ENCODE measurements around the gene TMEM100. TPM values are rescaled to one million over a fixed set of nuclear protein-coding genes. Genes with fewer than 3 reads are reported as not detected.

Gene TMEM100
- total RNA-seq, 4 donors from 2014 or later: 0.39 to 87.9 (median 6.1) TPM

GRCh38 chr17:55742272-55743102 lies 19.8 kb upstream of the TMEM100 start:
- peaks cover 9 to 17% of the 10 kb centered on the region in 2 donors for H3K4me1 ChIP-seq
- intact Hi-C loops (cut with DNase I; ENCODE audit: low total_unique reads): loop anchor here (5.0 kb wide), 1 partner anchor 470 kb away; no protein-coding TSS in a partner anchor
- no peaks in the 10 kb centered on the region for H3K36me3 ChIP-seq
- no peaks in the 10 kb centered on the region for H3K9me3 ChIP-seq
- H3K4me3 ChIP-seq: no peak overlapping the region
- in situ Hi-C loops (cut with MboI; ENCODE audit: low sequenced_read_pairs in 4 of 4): no loop called here
- ATAC-seq: no peak
- H3K27me3 ChIP-seq: no peaks in the 10 kb centered on the region
- TF ChIP-seq, protein P1, sequence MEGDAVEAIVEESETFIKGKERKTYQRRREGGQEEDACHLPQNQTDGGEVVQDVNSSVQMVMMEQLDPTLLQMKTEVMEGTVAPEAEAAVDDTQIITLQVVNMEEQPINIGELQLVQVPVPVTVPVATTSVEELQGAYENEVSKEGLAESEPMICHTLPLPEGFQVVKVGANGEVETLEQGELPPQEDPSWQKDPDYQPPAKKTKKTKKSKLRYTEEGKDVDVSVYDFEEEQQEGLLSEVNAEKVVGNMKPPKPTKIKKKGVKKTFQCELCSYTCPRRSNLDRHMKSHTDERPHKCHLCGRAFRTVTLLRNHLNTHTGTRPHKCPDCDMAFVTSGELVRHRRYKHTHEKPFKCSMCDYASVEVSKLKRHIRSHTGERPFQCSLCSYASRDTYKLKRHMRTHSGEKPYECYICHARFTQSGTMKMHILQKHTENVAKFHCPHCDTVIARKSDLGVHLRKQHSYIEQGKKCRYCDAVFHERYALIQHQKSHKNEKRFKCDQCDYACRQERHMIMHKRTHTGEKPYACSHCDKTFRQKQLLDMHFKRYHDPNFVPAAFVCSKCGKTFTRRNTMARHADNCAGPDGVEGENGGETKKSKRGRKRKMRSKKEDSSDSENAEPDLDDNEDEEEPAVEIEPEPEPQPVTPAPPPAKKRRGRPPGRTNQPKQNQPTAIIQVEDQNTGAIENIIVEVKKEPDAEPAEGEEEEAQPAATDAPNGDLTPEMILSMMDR (IDR thresholded peaks at IDR 0.05 in 4 of 5, conservative IDR thresholded peaks at IDR 0.05 in 1 of 5): no peak
- no peak for TF ChIP-seq POLR2A (IDR thresholded peaks at IDR 0.05)
- DNase-seq: no peak
- peak overlapping the region in 1 of 4 donors; percentile 69 for H3K27ac ChIP-seq

GRCh38 chr17:55741356-55741700 lies 18.7 kb upstream of the TMEM100 start:
- Histone ChIP-seq H3K4me3 (peak overlapping the region in 1 of 4 donors; percentile 8), H3K9me3 (no peaks in the 10 kb centered on the region), H3K4me1 (peaks cover 9 to 17% of the 10 kb centered on the region in 2 donors), H3K27me3 (no peaks in the 10 kb centered on the region), H3K27ac (peak overlapping the region in 3 of 4 donors; percentile 52 to 76 (median 69)), H3K36me3 (no peaks in the 10 kb centered on the region)
- ATAC-seq (peak; percentile 43 to 52), DNase-seq (no peak)
- in situ Hi-C loops (cut with MboI; ENCODE audit: low sequenced_read_pairs in 4 of 4): no loop called here
- intact Hi-C loops (cut with DNase I; ENCODE audit: low total_unique reads): loop anchor here (2.0 to 5.0 kb wide), 2 partner anchors 31 to 469 kb away; no protein-coding TSS in a partner anchor
- no peak for TF ChIP-seq POLR2A (IDR thresholded peaks at IDR 0.05)
- TF ChIP-seq, protein P1 (IDR thresholded peaks at IDR 0.05 in 4 of 5, conservative IDR thresholded peaks at IDR 0.05 in 1 of 5): no peak

- intact Hi-C loops (cut with DNase I; ENCODE audit: low total_unique reads) (loop anchor here (2.0 to 5.0 kb wide), 2 partner anchors 30 to 468 kb away; no protein-coding TSS in a partner anchor), in situ Hi-C loops (cut with MboI; ENCODE audit: low sequenced_read_pairs in 4 of 4) (no loop called here)
- ATAC-seq (peak; percentile 93), DNase-seq (no peak)
- Histone ChIP-seq H3K36me3 (no peaks in the 10 kb centered on the region), H3K27ac (peak overlapping the region in 3 of 4 donors; percentile 52 to 76 (median 69)), H3K9me3 (no peaks in the 10 kb centered on the region), H3K4me1 (peaks cover 9 to 19% of the 10 kb centered on the region in 2 donors), H3K27me3 (no peaks in the 10 kb centered on the region), H3K4me3 (peak overlapping the region in 2 of 4 donors; percentile 8 to 28)
- no peak for TF ChIP-seq POLR2A (IDR thresholded peaks at IDR 0.05)
- TF ChIP-seq, protein P1 (IDR thresholded peaks at IDR 0.05 in 4 of 5, conservative IDR thresholded peaks at IDR 0.05 in 1 of 5): no peak
Observed at GRCh38 chr17:55740511-55741355, 18.1 kb upstream of the TMEM100 start.

DNA sequence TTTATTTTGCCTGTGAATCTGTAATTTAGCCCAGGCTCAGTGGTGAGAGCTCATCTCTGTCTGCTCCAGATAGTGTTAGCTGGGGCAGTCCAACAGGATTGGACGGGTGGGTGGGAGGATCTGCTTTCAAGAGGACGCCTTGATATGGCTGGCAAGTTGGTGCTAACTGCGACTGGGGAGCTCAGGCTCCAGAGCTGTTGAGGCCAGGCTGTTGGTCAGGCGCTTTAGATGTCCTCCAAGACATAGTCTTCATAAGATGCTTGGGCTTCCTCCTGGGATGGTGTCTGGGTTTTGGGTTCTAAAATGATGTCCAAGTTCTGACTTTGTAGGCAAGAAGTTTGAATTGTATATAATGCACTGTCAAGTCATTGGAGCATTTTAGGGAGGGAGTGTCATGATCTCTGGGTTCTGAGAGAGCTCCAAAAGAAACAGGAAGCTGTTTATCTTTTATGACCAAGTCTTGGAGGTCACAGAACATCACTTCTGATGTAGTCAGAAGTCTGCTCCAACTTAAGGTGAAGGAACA lies 15.4 kb upstream of the TMEM100 start:
- no peaks in the 10 kb centered on the region for H3K27me3 ChIP-seq
- no peak for ATAC-seq
- DNase-seq: no peak
- intact Hi-C loops (cut with DNase I; ENCODE audit: low total_unique reads) (loop anchor here (10.0 kb wide), 1 partner anchor 437 kb away; no protein-coding TSS in a partner anchor), in situ Hi-C loops (cut with MboI; ENCODE audit: low sequenced_read_pairs in 4 of 4) (no loop called here)
- H3K27ac ChIP-seq: no peak overlapping the region
- no peak overlapping the region for H3K4me3 ChIP-seq
- no peaks in the 10 kb centered on the region for H3K9me3 ChIP-seq
- TF ChIP-seq POLR2A (IDR thresholded peaks at IDR 0.05): no peak
- no peaks in the 10 kb centered on the region for H3K36me3 ChIP-seq
- peaks cover 17 to 33% of the 10 kb centered on the region in 2 donors for H3K4me1 ChIP-seq
